NOMO-1 (cell line): ENCODE measurements around the gene MYCN.

ENCODE experiments used
- DNase-seq, 2 experiments: peaks; one replicate each; lab custom pipeline; 2025; ENCODE audit not compliant: unreplicated experiment in 2 of 2; lab: John Stamatoyannopoulos, UW

Gene MYCN

GRCh38 chr2:15930589-15931318, 9.6 kb upstream of the MYCN start:
- DNase-seq, result no peak

GRCh38 chr2:15931319-15931890, 8.9 kb upstream of the MYCN start:
- no peak for DNase-seq

GRCh38 chr2:15931950-15932349, 8.4 kb upstream of the MYCN start:
- no peak for DNase-seq

- DNase-seq, result no peak
These were observed 7.8 kb upstream of the MYCN start for GRCh38 chr2:15932394-15933183.

- DNase-seq, result no peak
These were observed 7.0 kb upstream of the MYCN start for GRCh38 chr2:15933184-15933845.

- no peak for DNase-seq
These were observed 5.9 kb upstream of the MYCN start for GRCh38 chr2:15934291-15934945.

- no peak for DNase-seq
These were observed 5.2 kb upstream of the MYCN start for GRCh38 chr2:15935189-15935588.

GRCh38 chr2:15935675-15936074, 4.7 kb upstream of the MYCN start:
- no peak for DNase-seq

GRCh38 chr2:15936277-15937104, 3.9 kb upstream of the MYCN start:
- DNase-seq, result no peak

- DNase-seq, result no peak
These were observed 3.1 kb upstream of the MYCN start for GRCh38 chr2:15937105-15937881.

- no peak for DNase-seq
These were observed 2.2 kb upstream of the MYCN start for GRCh38 chr2:15937882-15938802.

GRCh38 chr2:15938803-15939555, 1.4 kb upstream of the MYCN start:
- DNase-seq, result no peak

- no peak for DNase-seq
These were observed 845 bp upstream of the MYCN start for GRCh38 chr2:15939556-15939853.

- no peak for DNase-seq
These were observed 521 bp downstream of the MYCN start for GRCh38 chr2:15940661-15941480.

GRCh38 chr2:15941481-15941850, 1.1 kb downstream of the MYCN start:
- DNase-seq, result no peak

- DNase-seq, result no peak
These were observed 1.7 kb downstream of the MYCN start for GRCh38 chr2:15941871-15942710.
